Measurements from ENCODE around the gene ASPM.
"Not testable (repeated sequence)": the region's sequence is repeated elsewhere in the genome, so short reads cannot be mapped to it uniquely, and the experiment has no call there.

The ASPM gene

GRCh38 chr1:197141575-197141974, 4.9 kb downstream of the ASPM start:
- no peak for DNase-seq

- DNase-seq, result no peak
These were observed 6.3 kb downstream of the ASPM start for GRCh38 chr1:197140121-197140520.

- DNase-seq, result no peak
These were observed 7.3 kb downstream of the ASPM start for GRCh38 chr1:197139169-197139568.

GRCh38 chr1:197137322-197137721, 9.1 kb downstream of the ASPM start:
- DNase-seq, result no peak

- no peak for DNase-seq
These were observed 15.7 kb downstream of the ASPM start for GRCh38 chr1:197130677-197131304.

- no peak for DNase-seq
These were observed 16.8 kb downstream of the ASPM start for GRCh38 chr1:197129698-197130097.

- DNase-seq, result no peak
These were observed 19.1 kb downstream of the ASPM start for GRCh38 chr1:197127246-197127912.

- no peak for DNase-seq
These were observed 19.8 kb downstream of the ASPM start for GRCh38 chr1:197126691-197127090.

GRCh38 chr1:197124376-197124775, 22.1 kb downstream of the ASPM start:
- DNase-seq, result no peak

- no peak for DNase-seq
These were observed 30.3 kb downstream of the ASPM start for GRCh38 chr1:197116156-197116555.

- no peak for DNase-seq
These were observed 39.6 kb downstream of the ASPM start for GRCh38 chr1:197106869-197107268.

GRCh38 chr1:197103300-197103699, 43.2 kb downstream of the ASPM start:
- no peak for DNase-seq

GRCh38 chr1:197101978-197102377, 44.5 kb downstream of the ASPM start:
- no peak for DNase-seq

GRCh38 chr1:197100677-197101076, 45.8 kb downstream of the ASPM start:
- DNase-seq, result no peak

- no peak for DNase-seq
These were observed 47.0 kb downstream of the ASPM start for GRCh38 chr1:197099444-197099843.

GRCh38 chr1:197096971-197097370, 49.5 kb downstream of the ASPM start:
- DNase-seq, result not testable (repeated sequence)

GRCh38 chr1:197096137-197096536, 50.3 kb downstream of the ASPM start:
- no peak for DNase-seq

- DNase-seq, result no peak
These were observed 53.1 kb downstream of the ASPM start for GRCh38 chr1:197093226-197093885.

GRCh38 chr1:197092491-197093023, 53.9 kb downstream of the ASPM start:
- no peak for DNase-seq

GRCh38 chr1:197083474-197083873, 63.0 kb downstream of the ASPM start:
- DNase-seq, result no peak

GRCh38 chr1:197081117-197081753, 65.2 kb downstream of the ASPM start:
- DNase-seq, result no peak

- DNase-seq, result no peak
These were observed 66.1 kb downstream of the ASPM start for GRCh38 chr1:197080323-197080722.

- no peak for DNase-seq
These were observed 69.9 kb downstream of the ASPM start for GRCh38 chr1:197076585-197076984.

GRCh38 chr1:197073978-197074377, 72.5 kb downstream of the ASPM start:
- no peak for DNase-seq
